NT2/D1 (cell line): Measurements from ENCODE around the gene PPIL4.

Source experiments
- SUZ12 ChIP-seq: IDR thresholded peaks from 2 replicates; pipeline ENCODE4 v1.6.1; 2011; ENCODE audit not compliant: insufficient read length, insufficient read depth; ENCODE audit errors: extremely low read depth
- YY1 ChIP-seq: IDR thresholded peaks from 2 replicates; pipeline ENCODE4 v1.6.1; 2011; ENCODE audit not compliant: insufficient read length, insufficient read depth

GRCh38 chr6:149565527-149566409 is 19.9 kb upstream of the PPIL4 start, which contains the start of gene GINM1:
- TF ChIP-seq YY1 (no peak), SUZ12 (no peak)
